Activated CD4-positive, alpha-beta T cell treated with anti-CD3 and anti-CD28 coated beads, Interleukin-2, amount 50 U/mL, for 24 hours (primary cell): ENCODE measurements around the gene CASP2.
"Not testable (repeated sequence)": the region's sequence is repeated elsewhere in the genome, so short reads cannot be mapped to it uniquely, and the experiment has no call there.

ENCODE experiments used
- DNase-seq, 2 donors: peaks; one replicate each; pipeline ENCODE4 v3.0.0-alpha.2; 2020; ENCODE audit warnings: low read depth in 1 of 2, low spot score in 1 of 2

Gene CASP2

DNA sequence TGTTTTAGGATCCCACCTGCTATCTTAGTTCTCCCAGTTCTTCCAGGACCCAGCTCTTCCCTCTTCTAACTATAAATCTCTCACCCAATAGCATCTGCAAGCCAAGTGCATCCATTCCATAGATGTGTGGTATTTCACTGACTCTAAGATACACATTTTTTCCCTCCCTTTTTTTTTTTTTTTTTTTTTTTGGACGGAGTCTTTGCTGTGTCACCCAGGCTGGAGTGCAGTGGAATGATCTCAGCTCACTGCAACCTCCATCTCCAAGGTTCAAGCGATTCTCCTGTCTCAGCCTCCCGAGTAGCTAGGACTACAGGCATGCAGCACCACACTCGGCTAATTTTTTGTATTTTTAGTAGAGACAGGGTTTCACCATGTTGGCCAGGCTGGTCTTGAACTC is 1.7 kb downstream of the CASP2 start:
- DNase-seq = not testable (repeated sequence)

DNA sequence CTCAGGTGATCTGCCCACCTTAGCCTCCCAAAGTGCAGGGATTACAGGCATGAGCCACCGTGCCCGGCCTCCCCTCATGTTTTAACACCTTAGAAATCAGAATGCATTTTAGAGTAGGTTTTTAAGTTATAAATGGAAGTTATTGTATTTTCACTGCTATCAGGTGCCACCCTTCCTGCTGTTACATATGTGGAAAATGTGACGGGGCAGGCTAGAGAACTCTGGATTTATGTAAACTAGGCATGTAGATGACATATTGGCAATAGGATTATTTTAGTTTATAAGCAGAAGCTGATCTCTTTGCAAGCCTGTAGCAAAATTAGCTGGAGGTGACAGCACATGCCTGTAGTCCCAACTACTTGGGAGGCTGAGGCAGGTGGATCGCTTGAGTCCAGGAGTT is 2.1 kb downstream of the CASP2 start:
- DNase-seq = no peak

DNA sequence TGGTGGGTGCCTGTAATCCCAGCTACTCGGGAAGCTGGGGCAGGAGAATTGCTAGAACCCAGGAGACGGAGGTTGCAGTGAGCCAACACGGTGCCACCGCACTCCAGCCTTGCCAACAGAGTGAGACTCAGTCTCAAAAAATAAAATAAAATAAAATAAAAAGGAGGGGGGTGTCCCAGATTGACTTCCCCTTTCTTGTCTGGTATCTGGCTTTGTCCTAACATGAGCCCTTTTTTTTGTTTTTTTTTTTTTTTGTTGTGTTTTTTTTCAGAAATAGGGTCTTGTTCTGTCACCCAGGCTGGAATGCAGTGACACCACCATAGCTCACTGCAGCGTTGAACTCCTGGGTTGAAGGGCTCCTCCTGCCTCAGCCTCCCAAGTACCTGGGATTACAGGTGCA is 4.7 kb downstream of the CASP2 start:
- no peak for DNase-seq

GRCh38 chr7:143295870-143296269 is 7.7 kb downstream of the CASP2 start:
- DNase-seq = no peak

- no peak for DNase-seq
Measured at GRCh38 chr7:143296686-143297085, 8.5 kb downstream of the CASP2 start.

DNA sequence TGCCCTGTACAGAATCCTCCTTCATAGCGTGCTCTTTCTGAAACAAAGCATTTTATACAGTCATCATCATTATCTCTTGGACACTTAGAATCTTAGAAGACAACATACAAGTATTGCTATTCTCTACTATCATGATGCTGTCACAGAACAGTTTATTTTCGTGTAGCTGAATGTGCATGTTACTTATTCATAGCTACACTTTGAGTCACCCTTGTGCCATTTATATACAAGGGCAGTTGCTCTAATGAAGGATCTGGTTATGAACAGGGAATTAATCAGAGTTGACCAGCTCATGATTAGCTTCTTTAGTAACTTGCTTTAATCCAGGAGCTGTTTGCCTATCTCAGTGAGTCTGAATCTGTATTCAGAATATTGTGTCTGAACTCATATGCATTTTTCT is 11.2 kb downstream of the CASP2 start:
- DNase-seq = no peak

DNA sequence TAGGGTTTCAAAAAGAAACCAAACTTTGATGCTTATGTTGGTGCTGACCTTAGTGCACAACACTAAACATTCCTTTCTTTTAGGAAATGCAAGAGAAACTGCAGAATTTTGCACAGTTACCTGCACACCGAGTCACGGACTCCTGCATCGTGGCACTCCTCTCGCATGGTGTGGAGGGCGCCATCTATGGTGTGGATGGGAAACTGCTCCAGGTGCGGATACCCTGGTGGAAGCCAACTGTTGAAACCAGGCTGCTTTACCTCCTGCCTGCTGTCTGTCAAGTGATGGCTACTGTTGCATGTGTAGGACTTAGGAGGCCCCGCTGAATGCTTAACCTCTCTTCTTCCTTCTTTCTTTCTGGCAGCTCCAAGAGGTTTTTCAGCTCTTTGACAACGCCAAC is 11.7 kb downstream of the CASP2 start:
- peak; percentile 28 to 52 for DNase-seq

DNA sequence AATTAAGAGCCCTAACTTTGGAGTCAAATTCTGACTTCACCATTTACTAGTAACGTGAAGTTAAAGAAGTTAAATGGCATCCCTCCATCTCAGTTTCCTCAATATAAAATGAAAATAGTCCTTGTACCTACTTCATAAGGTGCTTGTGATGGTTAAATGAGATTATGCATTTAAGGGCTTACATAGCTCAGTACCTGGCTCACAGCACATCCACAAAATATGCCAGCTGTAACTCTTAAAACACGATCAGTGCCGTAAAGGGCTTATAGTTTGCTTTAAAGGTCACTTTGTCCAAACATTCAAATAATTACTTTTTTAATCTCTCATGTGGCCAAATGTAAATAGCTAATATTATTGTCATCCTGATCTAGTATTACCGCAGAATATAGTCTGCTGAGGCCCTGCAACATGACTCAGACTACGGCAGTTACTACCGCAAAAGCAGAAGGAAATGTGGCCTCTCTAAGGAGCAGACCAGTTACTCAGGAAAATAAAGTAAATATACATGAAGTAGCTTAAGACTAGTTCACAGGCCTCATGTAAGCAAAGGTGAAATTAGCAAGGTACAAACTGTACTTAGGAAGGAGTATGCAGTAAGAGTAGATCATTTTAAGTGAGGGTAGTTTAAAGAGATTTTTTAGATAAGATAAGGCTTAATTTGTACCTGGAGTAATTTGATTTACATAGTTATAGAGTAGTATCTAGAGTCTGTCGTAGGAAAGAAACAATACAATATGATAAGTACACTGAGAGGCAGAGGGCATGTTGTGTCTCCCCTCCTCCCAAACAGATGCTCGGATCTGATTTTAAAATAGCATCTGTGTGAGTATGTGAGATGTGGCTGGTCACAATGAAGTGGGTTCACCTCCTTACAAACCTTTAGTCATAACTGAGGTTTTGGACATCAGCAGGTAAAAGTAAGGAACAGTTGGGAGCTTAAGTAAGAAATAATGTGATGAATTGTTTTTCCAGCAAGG is 13.1 kb downstream of the CASP2 start:
- DNase-seq = no peak

DNA sequence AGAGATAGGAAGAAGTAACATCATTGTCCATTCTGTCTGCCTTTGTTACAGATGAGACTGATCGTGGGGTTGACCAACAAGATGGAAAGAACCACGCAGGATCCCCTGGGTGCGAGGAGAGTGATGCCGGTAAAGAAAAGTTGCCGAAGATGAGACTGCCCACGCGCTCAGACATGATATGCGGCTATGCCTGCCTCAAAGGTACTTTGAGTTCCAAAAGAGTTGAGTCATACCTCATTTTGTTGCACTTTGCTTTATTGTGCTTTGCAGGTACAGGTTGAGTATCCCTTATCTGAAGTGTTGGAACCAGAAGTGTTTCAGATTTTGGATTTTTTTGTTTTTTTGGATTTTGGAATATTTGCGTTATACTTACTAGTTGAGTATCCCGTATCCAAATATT is 15.6 kb downstream of the CASP2 start:
- DNase-seq = no peak

DNA sequence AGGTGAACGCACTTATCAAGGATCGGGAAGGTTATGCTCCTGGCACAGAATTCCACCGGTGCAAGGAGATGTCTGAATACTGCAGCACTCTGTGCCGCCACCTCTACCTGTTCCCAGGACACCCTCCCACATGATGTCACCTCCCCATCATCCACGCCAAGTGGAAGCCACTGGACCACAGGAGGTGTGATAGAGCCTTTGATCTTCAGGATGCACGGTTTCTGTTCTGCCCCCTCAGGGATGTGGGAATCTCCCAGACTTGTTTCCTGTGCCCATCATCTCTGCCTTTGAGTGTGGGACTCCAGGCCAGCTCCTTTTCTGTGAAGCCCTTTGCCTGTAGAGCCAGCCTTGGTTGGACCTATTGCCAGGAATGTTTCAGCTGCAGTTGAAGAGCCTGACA is 16.8 kb downstream of the CASP2 start:
- DNase-seq = no peak

- DNase-seq = peak; percentile 43 to 46
Measured at GRCh38 chr7:143305423-143306070, 17.4 kb downstream of the CASP2 start.

- no peak for DNase-seq
Measured at GRCh38 chr7:143308632-143309031, 20.5 kb downstream of the CASP2 start.

- DNase-seq = no peak
Measured at GRCh38 chr7:143314127-143314526, 26.0 kb downstream of the CASP2 start.

DNA sequence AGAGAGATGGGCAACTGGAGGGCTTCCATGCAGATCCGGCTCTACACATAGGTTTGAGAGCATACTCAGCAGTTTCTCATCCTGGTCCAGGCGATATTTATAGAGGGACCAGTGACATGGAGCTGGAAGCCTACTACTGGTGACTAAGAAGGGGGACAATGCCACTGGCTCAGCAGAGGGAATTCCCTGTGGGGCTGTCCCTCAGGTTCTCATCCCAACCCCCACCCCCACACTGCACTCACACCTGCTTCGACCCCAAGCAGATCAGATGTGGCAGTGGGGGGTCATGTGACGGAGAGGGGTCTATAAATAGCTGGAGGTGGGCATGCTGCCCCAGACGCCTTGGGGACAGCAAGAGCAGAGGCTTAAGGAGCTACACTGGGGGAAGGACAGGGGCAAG is 27.6 kb downstream of the CASP2 start, which contains the start of gene CLCN1:
TSS of gene CLCN1 (plus strand) at position 336 of the 400 bp plus-strand sequence. CDS start 102 bp downstream, outside the sequence.
- DNase-seq = no peak

DNA sequence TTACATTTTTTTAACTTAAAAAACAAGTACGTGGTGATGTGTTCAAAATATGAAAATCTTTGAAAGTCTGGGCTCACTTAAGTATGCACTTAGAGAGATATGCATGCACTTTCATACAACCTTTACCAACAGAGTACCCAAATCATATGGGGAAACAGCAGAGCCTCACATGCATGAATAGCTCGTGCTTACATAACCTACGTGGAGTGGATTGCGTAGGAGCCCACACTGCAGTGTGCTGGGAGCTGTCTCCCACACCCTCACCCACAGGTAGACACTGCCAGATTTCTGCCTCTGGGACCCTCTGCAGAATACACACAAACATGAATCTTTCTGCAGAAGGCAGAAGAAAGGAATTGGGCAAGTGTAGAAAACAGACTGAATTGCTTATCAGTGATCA is 28.3 kb downstream of the CASP2 start:
- DNase-seq = no peak

DNA sequence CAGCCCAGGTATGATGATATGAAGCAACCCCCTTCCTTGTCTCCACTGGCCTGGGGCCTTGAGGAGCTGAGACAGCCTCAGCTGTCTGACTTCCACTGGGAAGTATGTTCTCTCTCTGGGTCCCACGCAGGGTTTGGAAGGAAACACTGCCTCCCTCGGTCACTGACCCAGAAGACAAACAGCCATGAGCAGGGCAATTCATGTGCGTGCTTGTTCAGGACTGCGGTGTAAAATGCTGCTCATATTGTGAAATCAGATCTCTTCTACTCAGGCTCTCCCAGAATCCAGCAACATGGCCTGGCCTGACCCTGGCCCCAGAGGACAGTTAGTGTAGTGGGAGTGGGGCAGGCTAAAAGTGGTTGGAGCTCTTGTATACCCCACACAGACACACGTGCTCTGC is 30.5 kb downstream of the CASP2 start:
- DNase-seq = no peak

GRCh38 chr7:143320620-143321019 is 32.5 kb downstream of the CASP2 start:
- no peak for DNase-seq

DNA sequence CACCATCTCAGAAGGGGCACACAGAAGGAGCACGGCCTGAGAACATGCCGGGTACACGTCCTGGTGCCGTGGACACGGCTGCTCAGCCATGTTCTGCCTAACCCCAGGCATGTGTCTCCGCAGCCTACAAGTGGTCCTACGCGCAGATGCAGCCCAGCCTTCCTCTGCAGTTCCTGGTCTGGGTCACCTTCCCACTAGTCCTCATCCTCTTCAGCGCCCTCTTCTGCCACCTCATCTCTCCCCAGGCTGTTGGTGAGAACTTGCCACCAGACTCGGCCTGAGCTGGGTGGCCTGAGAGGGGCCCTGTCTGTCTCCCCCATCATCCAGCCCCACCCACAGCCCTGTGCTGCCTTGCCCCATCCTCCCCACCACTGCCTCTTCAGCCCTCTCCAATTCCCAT is 33.1 kb downstream of the CASP2 start:
- no peak for DNase-seq

- DNase-seq = no peak
Measured at GRCh38 chr7:143321734-143322133, 33.6 kb downstream of the CASP2 start.

DNA sequence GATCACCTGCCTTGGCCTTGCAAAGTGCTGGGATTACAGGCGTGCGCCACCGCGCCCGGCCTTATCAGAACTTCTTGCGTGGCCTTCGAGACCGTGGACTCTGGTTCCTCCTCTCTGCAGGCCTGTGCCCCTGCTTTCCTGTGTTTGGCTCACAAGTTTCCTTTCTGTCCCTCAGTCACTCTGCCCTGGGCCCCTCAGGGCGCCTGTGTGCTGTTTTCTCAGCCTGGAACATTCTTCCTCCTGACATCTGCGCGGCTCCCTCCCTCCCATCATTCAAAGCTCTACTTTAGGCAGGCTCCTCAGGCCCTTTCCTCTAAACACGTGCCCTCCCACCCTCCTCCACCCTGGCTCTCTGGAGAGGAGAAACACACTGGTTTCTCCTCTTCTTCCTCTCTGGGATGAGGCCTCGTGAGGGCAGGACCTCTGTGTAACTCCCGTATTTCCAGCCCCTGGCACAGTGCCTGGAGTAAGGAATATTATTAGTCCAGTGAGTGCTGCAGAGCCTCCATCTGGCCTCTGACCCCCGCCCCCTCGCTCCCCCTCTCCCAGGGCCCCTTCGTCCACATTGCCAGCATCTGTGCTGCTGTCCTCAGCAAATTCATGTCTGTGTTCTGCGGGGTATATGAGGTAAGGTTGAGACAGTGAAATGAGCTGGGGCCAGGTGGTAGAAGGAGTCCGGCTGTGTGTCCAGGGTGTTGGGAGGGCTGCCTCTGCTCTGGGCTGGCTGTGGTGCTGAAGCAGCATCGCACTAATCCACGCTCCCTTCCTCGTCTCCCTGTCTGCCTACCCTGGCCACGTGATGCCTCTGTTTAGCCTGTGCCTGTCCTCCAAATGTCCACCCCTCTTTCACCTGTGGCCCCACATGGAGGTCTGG is 34.8 kb downstream of the CASP2 start:
- no peak for DNase-seq

DNA sequence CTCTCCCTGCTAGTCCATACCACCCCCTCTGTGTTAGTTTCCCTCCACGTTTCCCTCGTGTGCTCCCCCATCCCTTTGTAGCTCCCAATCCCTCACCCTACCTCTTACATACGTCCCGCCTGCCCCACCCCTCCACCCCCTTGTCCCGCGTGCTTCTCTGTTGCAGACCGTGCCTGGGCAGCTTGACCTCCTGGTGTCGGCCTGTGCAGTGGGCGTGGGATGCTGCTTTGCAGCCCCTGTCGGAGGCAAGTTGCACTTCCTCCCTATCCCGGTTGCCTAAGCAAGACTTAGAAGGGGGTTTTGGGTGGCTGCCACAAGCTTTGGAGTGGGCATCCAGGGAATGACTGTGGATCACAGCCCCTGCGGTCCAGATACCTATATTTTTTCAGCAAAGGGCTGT is 35.5 kb downstream of the CASP2 start:
- DNase-seq = no peak
